Gastroesophageal sphincter (tissue), 3 donors: ENCODE measurements around the gene SMAD2.

Experiments
- POLR2A ChIP-seq, 2 donors: fragments of 450-650 bp; IDR thresholded peaks; one replicate each; pipeline ENCODE4 v1.6.1; 2017; ENCODE audit warnings: antibody characterized with exemption in 2 of 2, mild to moderate bottlenecking in 2 of 2, moderate library complexity in 1 of 2
- POLR2AphosphoS5 ChIP-seq: sonication (generic); formaldehyde crosslinking; IDR thresholded peaks from one replicate; pipeline ENCODE4 v1.6.1; 2017; ENCODE audit warnings: antibody characterized with exemption
- TF ChIP-seq, protein P1 (sequence below), 4 experiments: fragments of 200-600 bp in 2 of 4; fragments of 450-650 bp in 2 of 4; sonication (generic) in 1 of 4; IDR thresholded peaks; one replicate each; pipeline ENCODE4 v1.5.1; 2017 to 2019; ENCODE audit warnings: antibody characterized with exemption in 4 of 4, mild to moderate bottlenecking in 2 of 4, moderate library complexity in 2 of 4

DNA sequence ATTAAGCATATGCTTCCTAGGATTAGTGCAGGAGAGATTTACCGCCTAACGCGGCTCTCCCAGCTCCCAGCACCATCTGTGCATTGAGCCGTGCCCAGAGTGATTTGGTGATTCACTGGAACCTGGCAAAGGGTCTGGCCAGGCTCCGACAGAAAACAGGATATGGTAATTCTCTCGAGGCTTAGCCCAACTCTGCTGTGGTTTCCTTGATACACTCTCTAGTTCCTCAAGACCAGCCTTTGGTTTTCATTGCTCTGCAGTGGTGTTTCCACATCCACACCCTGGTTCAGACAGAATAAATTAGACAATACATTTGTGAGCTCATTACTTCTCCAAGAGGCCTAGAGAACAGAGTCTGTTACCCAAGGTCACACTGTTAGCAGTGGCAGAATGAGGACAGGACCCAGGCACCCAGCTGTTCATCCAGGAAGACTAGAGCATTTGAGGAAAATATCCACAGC, 23.0 kb upstream of the SMAD2 start:
- no peak for TF ChIP-seq POLR2A (IDR thresholded peaks at IDR 0.05)
- TF ChIP-seq, protein P1, sequence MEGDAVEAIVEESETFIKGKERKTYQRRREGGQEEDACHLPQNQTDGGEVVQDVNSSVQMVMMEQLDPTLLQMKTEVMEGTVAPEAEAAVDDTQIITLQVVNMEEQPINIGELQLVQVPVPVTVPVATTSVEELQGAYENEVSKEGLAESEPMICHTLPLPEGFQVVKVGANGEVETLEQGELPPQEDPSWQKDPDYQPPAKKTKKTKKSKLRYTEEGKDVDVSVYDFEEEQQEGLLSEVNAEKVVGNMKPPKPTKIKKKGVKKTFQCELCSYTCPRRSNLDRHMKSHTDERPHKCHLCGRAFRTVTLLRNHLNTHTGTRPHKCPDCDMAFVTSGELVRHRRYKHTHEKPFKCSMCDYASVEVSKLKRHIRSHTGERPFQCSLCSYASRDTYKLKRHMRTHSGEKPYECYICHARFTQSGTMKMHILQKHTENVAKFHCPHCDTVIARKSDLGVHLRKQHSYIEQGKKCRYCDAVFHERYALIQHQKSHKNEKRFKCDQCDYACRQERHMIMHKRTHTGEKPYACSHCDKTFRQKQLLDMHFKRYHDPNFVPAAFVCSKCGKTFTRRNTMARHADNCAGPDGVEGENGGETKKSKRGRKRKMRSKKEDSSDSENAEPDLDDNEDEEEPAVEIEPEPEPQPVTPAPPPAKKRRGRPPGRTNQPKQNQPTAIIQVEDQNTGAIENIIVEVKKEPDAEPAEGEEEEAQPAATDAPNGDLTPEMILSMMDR (IDR thresholded peaks at IDR 0.05) = no peak
- no peak for TF ChIP-seq POLR2AphosphoS5
